Thymus (tissue), 11 donors: ENCODE results near the gene IL13. TPM values are rescaled to one million over a fixed set of nuclear protein-coding genes. Genes with fewer than 3 reads are reported as not detected.

Experiments
- DNase-seq, 9 donors: peaks; one replicate each; pipeline ENCODE4 v3.0.0-alpha.2; 2013; ENCODE audit warnings: low spot score in 9 of 9, low read depth in 6 of 9, missing footprints in 1 of 9
- H3K27ac ChIP-seq, 2 donors: one replicate each; pipeline ENCODE4 v1.5.1; 2013; ENCODE audit warnings: control low read depth in 1 of 2, low read depth in 1 of 2, low read length in 1 of 2, mild to moderate bottlenecking in 1 of 2, moderate library complexity in 1 of 2
- H3K27me3 ChIP-seq, 2 donors: one replicate each; pipeline ENCODE4 v1.5.1; 2013; ENCODE audit warnings: low read length in 1 of 2; ENCODE audit not compliant: control insufficient read depth in 2 of 2, insufficient read depth in 1 of 2
- H3K36me3 ChIP-seq, 2 donors: one replicate each; pipeline ENCODE4 v1.5.1; 2013; ENCODE audit warnings: low read length in 1 of 2, mild to moderate bottlenecking in 1 of 2, moderate library complexity in 1 of 2; ENCODE audit not compliant: control insufficient read depth in 2 of 2, insufficient read depth in 2 of 2
- H3K4me1 ChIP-seq, 2 donors: one replicate each; pipeline ENCODE4 v1.5.1; 2013; ENCODE audit warnings: low read length in 2 of 2; ENCODE audit not compliant: control insufficient read depth in 2 of 2, insufficient read depth in 2 of 2
- H3K4me3 ChIP-seq, 2 donors: one replicate each; pipeline ENCODE4 v1.5.1; 2013; ENCODE audit warnings: low read length in 2 of 2, control low read depth in 1 of 2, mild to moderate bottlenecking in 1 of 2
- H3K9me3 ChIP-seq, 2 donors: one replicate each; pipeline ENCODE4 v1.5.1; 2013; ENCODE audit warnings: low read length in 1 of 2, mild to moderate bottlenecking in 1 of 2; ENCODE audit not compliant: control insufficient read depth in 2 of 2, insufficient read depth in 1 of 2
- WGBS: extraction: QIAGEN DNeasy Blood & Tissue Kit; methylation state at CpG from one replicate; pipeline ENCODE4 v1.1.7; 2013; 5-methylcytosine and 5-hydroxymethylcytosine counted together
- polyA plus RNA-seq: library from polyadenylated mRNA; stranded (reverse); fragments of 200-250 nt; gene quantifications from one replicate; pipeline ENCODE4 v1.2.3, GENCODE V29; 2013
- total RNA-seq: library from RNA; stranded (reverse); fragments of 120-200 nt; gene quantifications from one replicate; pipeline ENCODE4 v1.2.4, GENCODE V29; 2013
- donor health status: healthy.

Gene IL13
- total and polyA plus RNA-seq, 2 donors: 0.42 to 1.0 TPM

DNA sequence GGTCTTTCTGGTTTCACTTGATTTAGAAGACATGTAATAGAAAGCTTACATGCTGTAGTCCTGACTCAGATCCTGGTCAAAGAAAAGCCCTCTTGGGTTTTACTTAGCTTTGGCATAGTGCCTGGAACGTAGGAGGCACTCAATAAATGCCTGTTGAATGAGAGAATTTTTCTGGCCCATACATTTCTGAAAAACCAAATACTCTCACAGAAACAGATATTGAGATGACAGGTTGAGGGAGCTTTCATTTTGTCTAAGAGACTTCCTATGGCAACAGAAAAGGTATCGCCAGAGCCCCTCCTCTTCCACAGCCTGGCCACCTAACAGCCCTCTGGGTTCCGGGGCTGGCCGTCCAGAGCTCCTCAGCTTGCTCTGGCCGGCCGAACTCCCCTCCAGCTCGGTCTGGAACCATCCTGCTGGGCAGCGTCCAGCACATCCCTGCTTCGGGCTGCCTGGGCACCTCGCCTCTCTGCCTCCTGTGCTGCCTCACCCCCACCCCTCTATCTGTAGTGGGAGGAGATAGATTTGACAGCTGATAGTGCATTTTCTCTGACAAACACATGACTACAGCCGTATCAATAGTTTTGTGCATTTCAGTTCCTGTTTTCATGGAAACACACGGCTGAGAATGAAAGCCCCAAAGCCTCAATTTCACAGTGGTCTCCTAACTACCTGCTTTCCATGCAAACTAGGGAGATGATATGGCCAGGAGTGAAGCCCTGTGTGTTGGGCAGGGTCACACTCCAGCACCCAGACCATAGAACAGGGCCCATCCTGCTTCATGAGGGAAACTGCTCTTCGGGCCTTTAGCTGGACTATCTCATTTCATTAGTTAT is 16.9 kb downstream of the IL13 start:
- H3K27ac ChIP-seq: peak overlapping the region in 1 of 2 donors; percentile 12
- 95% methylated on average over 13 of the region's 13 CpGs for WGBS
- no peak for DNase-seq
- H3K27me3 ChIP-seq: no peaks in the 10 kb centered on the region
- peaks cover 0 to 2% of the 10 kb centered on the region in 2 donors for H3K36me3 ChIP-seq
- H3K4me1 ChIP-seq: peaks cover 3 to 41% of the 10 kb centered on the region in 2 donors
- no peaks in the 10 kb centered on the region for H3K9me3 ChIP-seq
- H3K4me3 ChIP-seq: no peak overlapping the region

DNA sequence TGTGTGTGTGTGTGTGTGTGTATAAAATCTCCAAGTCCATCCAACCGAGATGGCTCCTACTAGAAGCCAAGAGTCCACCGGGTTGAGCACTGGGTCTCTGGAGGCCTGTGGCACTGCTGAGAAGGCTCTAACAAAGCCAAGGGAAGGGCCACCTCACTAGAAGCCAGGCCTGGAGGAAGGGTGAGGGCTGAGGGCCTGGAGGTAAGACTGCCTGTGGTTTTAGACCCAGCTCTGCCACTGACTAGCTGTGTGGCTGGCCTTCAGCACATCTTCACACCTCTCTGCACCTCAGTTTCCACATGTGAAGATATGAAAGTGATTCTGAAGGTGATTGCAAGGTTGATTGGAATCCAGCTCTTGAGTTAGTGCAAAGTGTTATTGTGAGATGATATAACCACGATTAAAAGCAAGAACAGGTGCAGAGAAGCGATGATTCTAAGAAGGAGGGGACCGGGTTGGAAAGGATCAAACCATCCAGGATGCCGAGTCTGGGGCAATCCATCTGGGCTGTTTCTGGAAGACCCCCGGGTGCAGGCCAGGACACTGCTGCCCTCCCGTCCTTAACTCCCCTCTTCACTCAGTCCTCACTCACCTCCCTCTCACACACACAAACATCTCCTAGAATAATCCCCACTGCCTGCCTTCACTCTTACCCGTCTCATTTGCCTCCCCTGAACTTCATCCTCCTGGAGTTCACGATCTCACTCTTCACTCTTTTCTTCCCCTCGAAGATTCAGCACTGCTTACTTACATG is 18.1 kb downstream of the IL13 start:
- Histone ChIP-seq H3K36me3 (peaks cover 0 to 2% of the 10 kb centered on the region in 2 donors), H3K27ac (no peak overlapping the region), H3K4me3 (no peak overlapping the region), H3K27me3 (no peaks in the 10 kb centered on the region), H3K9me3 (no peaks in the 10 kb centered on the region), H3K4me1 (peaks cover 3 to 41% of the 10 kb centered on the region in 2 donors)
- DNase-seq: no peak
- WGBS: 89% methylated on average over 11 of the region's 11 CpGs

DNA sequence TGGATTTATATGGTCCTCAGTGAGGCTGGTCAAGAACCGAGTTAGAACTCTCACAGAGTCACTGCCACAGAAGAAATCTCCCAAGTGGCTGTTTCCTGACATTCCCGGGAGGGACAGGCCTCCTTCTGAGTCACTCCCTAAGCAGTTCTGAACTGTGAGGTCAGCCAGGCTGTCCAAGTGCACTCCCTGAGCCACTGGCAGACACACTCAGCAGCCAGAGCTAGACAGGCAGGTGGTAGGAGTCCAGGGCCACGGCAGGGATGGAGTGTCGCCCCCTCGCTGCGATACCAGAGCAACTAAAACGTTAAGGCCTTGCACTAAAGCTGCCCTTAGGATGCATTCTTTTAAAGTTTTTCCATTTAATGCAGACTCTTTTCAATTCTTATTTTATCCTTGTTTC is 19.2 kb downstream of the IL13 start:
- no peak for DNase-seq
- 91% methylated on average over 7 of the region's 7 CpGs for WGBS

DNA sequence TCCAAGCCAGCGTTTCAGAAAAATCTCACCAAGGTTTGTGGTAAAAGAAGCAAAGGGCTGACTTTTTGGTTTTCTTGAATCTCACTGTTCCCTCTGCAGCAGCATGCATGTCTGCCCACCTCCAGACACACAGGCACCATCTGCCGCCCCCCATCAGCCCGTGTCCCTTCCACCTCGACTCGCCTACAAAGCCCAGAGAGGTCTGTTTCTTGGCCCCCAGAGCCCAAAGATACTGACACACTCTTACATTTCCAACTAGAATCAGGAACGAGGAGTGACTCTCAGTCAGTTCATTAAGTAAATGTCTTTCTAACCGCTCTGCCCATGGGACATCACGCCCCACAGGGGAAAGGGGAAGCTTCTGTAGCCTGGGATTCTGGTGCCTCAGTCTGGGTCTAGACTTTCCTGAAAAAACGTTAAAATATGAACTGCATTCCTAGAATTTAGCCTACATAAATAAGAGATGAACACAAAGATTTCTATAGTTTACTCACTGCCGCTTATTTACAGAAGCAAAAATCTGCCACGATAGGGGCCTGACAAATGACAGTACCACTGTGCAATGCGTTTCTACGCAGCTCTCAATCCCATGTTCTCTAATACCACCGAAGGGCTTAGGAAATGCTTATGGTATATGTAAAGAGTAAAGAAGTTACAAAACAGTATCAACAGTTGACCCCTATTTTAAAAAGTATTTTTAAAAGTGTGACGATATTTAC is 19.9 kb downstream of the IL13 start:
- Histone ChIP-seq H3K27me3 (no peaks in the 10 kb centered on the region), H3K4me1 (peaks cover 3 to 40% of the 10 kb centered on the region in 2 donors), H3K27ac (no peak overlapping the region), H3K9me3 (no peaks in the 10 kb centered on the region), H3K36me3 (peaks cover 0 to 2% of the 10 kb centered on the region in 2 donors), H3K4me3 (no peak overlapping the region)
- DNase-seq: no peak
- 93% methylated on average over 15 of the region's 15 CpGs for WGBS

More for the DNA sequence above, 19.2 kb downstream of the IL13 start:
- Histone ChIP-seq H3K4me1 (peaks cover 3 to 41% of the 10 kb centered on the region in 2 donors), H3K27ac (no peak overlapping the region), H3K27me3 (no peaks in the 10 kb centered on the region), H3K9me3 (no peaks in the 10 kb centered on the region), H3K36me3 (peaks cover 0 to 2% of the 10 kb centered on the region in 2 donors), H3K4me3 (no peak overlapping the region)

- peaks cover 0 to 2% of the 10 kb centered on the region in 2 donors for H3K36me3 ChIP-seq
- H3K9me3 ChIP-seq: no peaks in the 10 kb centered on the region
- H3K27me3 ChIP-seq: no peaks in the 10 kb centered on the region
- H3K4me1 ChIP-seq: peaks cover 3 to 33% of the 10 kb centered on the region in 2 donors
- WGBS: 97% methylated on average over 1 of the region's 1 CpG
- H3K27ac ChIP-seq: no peak overlapping the region
- H3K4me3 ChIP-seq: no peak overlapping the region
- DNase-seq: no peak
Observed at GRCh38 chr5:132678735-132679134, 20.8 kb downstream of the IL13 start.

DNA sequence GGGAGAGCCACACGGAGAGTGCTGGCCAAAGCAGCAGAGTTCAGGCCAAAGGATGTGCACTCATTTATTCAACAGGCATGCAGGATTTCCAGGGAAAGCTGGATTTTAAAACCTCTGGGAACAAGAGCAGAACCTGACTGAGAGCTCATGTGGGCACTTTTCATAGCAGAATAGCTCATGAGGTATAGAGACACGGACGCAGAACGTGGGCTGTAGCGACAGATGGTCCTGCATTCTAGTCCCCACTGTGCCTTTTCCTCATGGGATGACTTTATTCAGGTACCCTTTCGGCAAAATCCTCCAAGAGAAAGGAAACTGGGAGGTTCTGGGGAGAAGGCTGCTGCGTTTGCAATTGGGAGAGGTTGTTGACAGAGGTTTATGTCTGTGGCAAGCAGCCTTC is 21.2 kb downstream of the IL13 start:
- H3K27ac ChIP-seq: no peak overlapping the region
- no peak for DNase-seq
- no peaks in the 10 kb centered on the region for H3K27me3 ChIP-seq
- peaks cover 3 to 29% of the 10 kb centered on the region in 2 donors for H3K4me1 ChIP-seq
- H3K9me3 ChIP-seq: no peaks in the 10 kb centered on the region
- peaks cover 0 to 2% of the 10 kb centered on the region in 2 donors for H3K36me3 ChIP-seq
- no peak overlapping the region for H3K4me3 ChIP-seq
- WGBS: 98% methylated on average over 7 of the region's 7 CpGs

DNA sequence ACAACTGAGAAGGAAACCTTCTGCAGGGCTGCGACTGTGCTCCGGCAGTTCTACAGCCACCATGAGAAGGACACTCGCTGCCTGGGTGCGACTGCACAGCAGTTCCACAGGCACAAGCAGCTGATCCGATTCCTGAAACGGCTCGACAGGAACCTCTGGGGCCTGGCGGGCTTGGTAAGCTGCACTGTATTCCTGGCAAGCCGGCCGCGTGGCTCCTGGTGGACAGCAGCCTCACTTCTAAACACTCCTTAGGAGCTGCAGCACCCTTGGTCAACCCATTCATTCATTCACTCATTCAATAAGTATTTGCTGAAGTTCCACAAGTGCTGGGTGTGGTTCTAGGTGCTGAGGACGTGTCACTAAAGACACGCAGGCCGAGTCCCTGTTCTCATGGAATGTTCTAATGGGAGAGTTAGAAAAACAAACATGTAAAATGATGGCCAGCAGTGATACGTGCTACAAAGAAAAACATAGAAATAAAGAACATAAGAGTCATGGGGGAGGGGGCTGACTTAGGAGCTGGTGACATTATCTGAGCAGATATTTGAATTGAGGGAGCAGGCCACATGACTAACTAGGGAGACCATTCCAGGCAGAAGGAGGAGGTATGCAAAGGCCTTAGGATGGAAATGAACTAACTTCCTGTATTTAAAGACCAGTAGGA is 21.9 kb downstream of the IL13 start:
- WGBS: 98% methylated on average over 15 of the region's 15 CpGs
- H3K9me3 ChIP-seq: no peaks in the 10 kb centered on the region

GRCh38 chr5:132680780-132681475 is 23.0 kb downstream of the IL13 start:
- Histone ChIP-seq H3K36me3 (peaks cover 0 to 2% of the 10 kb centered on the region in 2 donors), H3K4me1 (peaks cover 0 to 17% of the 10 kb centered on the region in 2 donors), H3K4me3 (no peak overlapping the region), H3K27ac (no peak overlapping the region), H3K27me3 (no peaks in the 10 kb centered on the region), H3K9me3 (no peaks in the 10 kb centered on the region)
- WGBS: 84% methylated on average over 8 of the region's 8 CpGs
- DNase-seq: no peak

More for the DNA sequence above, 21.9 kb downstream of the IL13 start:
- Histone ChIP-seq H3K27ac (no peak overlapping the region), H3K27me3 (no peaks in the 10 kb centered on the region), H3K4me1 (peaks cover 1 to 22% of the 10 kb centered on the region in 2 donors), H3K4me3 (no peak overlapping the region), H3K36me3 (peaks cover 0 to 2% of the 10 kb centered on the region in 2 donors)
- no peak for DNase-seq
